HEK293 (cell line): ENCODE data around the gene ADGB.

Experiments
- FEZF1 ChIP-seq: fragments of 450-650 bp; formaldehyde crosslinking; IDR thresholded peaks from 2 replicates; pipeline ENCODE4 v1.5.1; 2016; ENCODE audit warnings: missing biosample characterization, missing genetic modification characterization
- ZXDB ChIP-seq: fragments of 450-650 bp; formaldehyde crosslinking; IDR thresholded peaks from 2 replicates; pipeline ENCODE4 v1.5.1; 2016; ENCODE audit warnings: missing biosample characterization, missing genetic modification characterization
- TF ChIP-seq, protein P1 (sequence below): fragments of 450-650 bp; formaldehyde crosslinking; IDR thresholded peaks from 2 replicates; pipeline ENCODE4 v1.5.1; 2016; ENCODE audit warnings: missing biosample characterization, missing genetic modification characterization

DNA sequence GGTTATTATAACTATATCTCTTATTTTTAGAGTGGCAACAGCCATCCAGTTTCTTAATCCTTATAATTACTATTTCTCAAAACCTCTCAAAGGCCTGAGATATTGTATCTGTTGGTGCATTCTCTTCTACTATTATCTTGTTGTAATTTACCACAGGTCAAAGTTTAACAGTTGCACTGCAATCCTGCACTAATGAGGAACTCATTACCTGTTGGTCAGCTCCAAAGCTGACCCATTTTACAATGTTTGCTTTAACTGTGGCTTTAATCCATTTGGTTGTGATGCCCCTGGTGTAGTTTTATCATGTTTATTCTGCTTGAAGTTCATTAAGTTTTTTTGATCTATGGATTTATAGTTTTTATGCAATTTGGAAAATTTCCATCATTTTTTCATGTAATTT is 6.3 kb upstream of the ADGB start:
- TF ChIP-seq, protein P1, sequence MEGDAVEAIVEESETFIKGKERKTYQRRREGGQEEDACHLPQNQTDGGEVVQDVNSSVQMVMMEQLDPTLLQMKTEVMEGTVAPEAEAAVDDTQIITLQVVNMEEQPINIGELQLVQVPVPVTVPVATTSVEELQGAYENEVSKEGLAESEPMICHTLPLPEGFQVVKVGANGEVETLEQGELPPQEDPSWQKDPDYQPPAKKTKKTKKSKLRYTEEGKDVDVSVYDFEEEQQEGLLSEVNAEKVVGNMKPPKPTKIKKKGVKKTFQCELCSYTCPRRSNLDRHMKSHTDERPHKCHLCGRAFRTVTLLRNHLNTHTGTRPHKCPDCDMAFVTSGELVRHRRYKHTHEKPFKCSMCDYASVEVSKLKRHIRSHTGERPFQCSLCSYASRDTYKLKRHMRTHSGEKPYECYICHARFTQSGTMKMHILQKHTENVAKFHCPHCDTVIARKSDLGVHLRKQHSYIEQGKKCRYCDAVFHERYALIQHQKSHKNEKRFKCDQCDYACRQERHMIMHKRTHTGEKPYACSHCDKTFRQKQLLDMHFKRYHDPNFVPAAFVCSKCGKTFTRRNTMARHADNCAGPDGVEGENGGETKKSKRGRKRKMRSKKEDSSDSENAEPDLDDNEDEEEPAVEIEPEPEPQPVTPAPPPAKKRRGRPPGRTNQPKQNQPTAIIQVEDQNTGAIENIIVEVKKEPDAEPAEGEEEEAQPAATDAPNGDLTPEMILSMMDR (tag by site-specific recombination) = no peak
- TF ChIP-seq ZXDB (tag by site-specific recombination) = no peak
- TF ChIP-seq FEZF1 (tag by site-specific recombination) = no peak
